Measurements from ENCODE around the gene LILRA6. TPM values are rescaled to one million over a fixed set of nuclear protein-coding genes. Genes with fewer than 3 reads are reported as not detected.
"Not testable (repeated sequence)": the region's sequence is repeated elsewhere in the genome, so short reads cannot be mapped to it uniquely, and the experiment has no call there.

Gene LILRA6
- total RNA-seq: 10 to 100 TPM in 1 of 4 donors, 1 to 10 TPM in 1, under 1 TPM in 2; 0.22 to 10.2 (median 0.90) TPM

GRCh38 chr19:54242646-54243045 is at the start of gene LILRA6:
TSS of gene LILRA6 (minus strand) at chr19:54242790.
- not testable (repeated sequence) for H3K36me3 ChIP-seq; H3K27ac ChIP-seq; DNase-seq (ENCODE audit: low spot score in 2 of 2); H3K4me3 ChIP-seq; H3K27me3 ChIP-seq; H3K4me1 ChIP-seq; H3K9me3 ChIP-seq
- no CpG with 5 or more reads among the region's 6 CpGs for WGBS, 2 donors

GRCh38 chr19:54289160-54289559 is 46.6 kb upstream of the LILRA6 start:
- not testable (repeated sequence) for DNase-seq (ENCODE audit: low spot score in 2 of 2); H3K27ac ChIP-seq; H3K4me3 ChIP-seq; H3K4me1 ChIP-seq; H3K27me3 ChIP-seq; H3K36me3 ChIP-seq; H3K9me3 ChIP-seq
- WGBS, 2 donors: 66 to 68% methylated on average over 8 of the region's 8 CpGs

- Histone ChIP-seq H3K36me3 (no peaks in the 10 kb centered on the region), H3K9me3 (no peaks in the 10 kb centered on the region), H3K27me3 (no peaks in the 10 kb centered on the region), H3K4me1 (no peaks in the 10 kb centered on the region), H3K27ac (no peak overlapping the region), H3K4me3 (no peak overlapping the region)
- TF ChIP-seq POLR2A (IDR thresholded peaks at IDR 0.05) (no peak), EP300 (IDR thresholded peaks at IDR 0.05) (no peak), CTCF (IDR thresholded peaks at IDR 0.05) (no peak)
- DNase-seq (ENCODE audit: low spot score in 2 of 2): no peak
- WGBS, 2 donors: 68 to 73% methylated on average over 4 of the region's 4 CpGs
These were observed 44.9 kb upstream of the LILRA6 start for GRCh38 chr19:54287456-54287855.

- DNase-seq (ENCODE audit: low spot score in 2 of 2); H3K9me3 ChIP-seq; H3K4me3 ChIP-seq; H3K4me1 ChIP-seq; H3K36me3 ChIP-seq; H3K27me3 ChIP-seq; H3K27ac ChIP-seq: not testable (repeated sequence)
- WGBS, 2 donors: 59 to 67% methylated on average over 4 to 5 of the region's 10 CpGs
These were observed 43.7 kb upstream of the LILRA6 start for GRCh38 chr19:54286283-54286682.

GRCh38 chr19:54285427-54286056 is 43.0 kb upstream of the LILRA6 start:
- not testable (repeated sequence) for DNase-seq (ENCODE audit: low spot score in 2 of 2); H3K4me3 ChIP-seq; H3K9me3 ChIP-seq; H3K4me1 ChIP-seq; H3K27ac ChIP-seq; H3K27me3 ChIP-seq; H3K36me3 ChIP-seq
- WGBS, 2 donors: 58 to 60% methylated on average over 10 to 11 of the region's 12 CpGs

- TF ChIP-seq POLR2A (IDR thresholded peaks at IDR 0.05) (no peak), CTCF (IDR thresholded peaks at IDR 0.05) (no peak), EP300 (IDR thresholded peaks at IDR 0.05) (no peak)
- no peaks in the 10 kb centered on the region for H3K36me3 ChIP-seq
These were observed 40.3 kb upstream of the LILRA6 start for GRCh38 chr19:54282686-54283470.

GRCh38 chr19:54281729-54282075 is 39.1 kb upstream of the LILRA6 start:
- H3K4me1 ChIP-seq; DNase-seq (ENCODE audit: low spot score in 2 of 2); H3K4me3 ChIP-seq; H3K27ac ChIP-seq; H3K36me3 ChIP-seq; H3K9me3 ChIP-seq; H3K27me3 ChIP-seq: not testable (repeated sequence)
- 72 to 83% methylated on average over 5 of the region's 5 CpGs for WGBS, 2 donors

More at GRCh38 chr19:54282686-54283470, 40.3 kb upstream of the LILRA6 start:
- no peaks in the 10 kb centered on the region for H3K9me3 ChIP-seq
- no peak overlapping the region for H3K4me3 ChIP-seq
- no peak overlapping the region for H3K27ac ChIP-seq
- DNase-seq (ENCODE audit: low spot score in 2 of 2): no peak
- no peaks in the 10 kb centered on the region for H3K4me1 ChIP-seq
- WGBS, 2 donors: 61 to 64% methylated on average over 9 of the region's 9 CpGs
- peaks cover 0 to 2% of the 10 kb centered on the region in 2 donors for H3K27me3 ChIP-seq
